WTC11 (cell line): Measurements from ENCODE around the gene RTF2. TPM values are rescaled to one million over a fixed set of nuclear protein-coding genes. Genes with fewer than 3 reads are reported as not detected.

ENCODE experiments used
- ATAC-seq: fragments of 200-7000 bp; cut with Tn5 transposase; 2 replicates; pipeline ENCODE4 v1.10.0; 2021; ENCODE audit warnings: mild to moderate bottlenecking, moderate library complexity
- CTCF ChIA-PET: fragments of 300-600 bp; sonication (Branson Sonifier 250); formaldehyde crosslinking; loops from one replicate; lab custom pipeline; 2021; ENCODE audit warnings: antibody characterized with exemption; lab: Charles Lee
- POLR2A ChIA-PET: fragments of 350-600 bp; sonication (Branson Sonifier 250); formaldehyde crosslinking; loops from one replicate; lab custom pipeline; 2021; ENCODE audit warnings: antibody characterized with exemption; lab: Charles Lee
- DNase-seq: peaks from one replicate; pipeline ENCODE4 v3.0.0; 2021; ENCODE audit warnings: low spot score
- H3K27ac Mint-ChIP-seq: 2 replicates; pipeline ENCODE4 v1.8.0; 2021; ENCODE audit warnings: mixed read lengths
- H3K27me3 Mint-ChIP-seq: 2 replicates; pipeline ENCODE4 v1.8.0; 2021; ENCODE audit warnings: low read depth, mild to moderate bottlenecking, moderate library complexity, mixed read lengths
- H3K36me3 Mint-ChIP-seq: 2 replicates; pipeline ENCODE4 v1.8.0; 2021; ENCODE audit warnings: mixed read lengths
- H3K4me1 Mint-ChIP-seq: 2 replicates; pipeline ENCODE4 v1.8.0; 2022; ENCODE audit warnings: mixed read lengths
- H3K4me3 Mint-ChIP-seq: 2 replicates; pipeline ENCODE4 v1.8.0; 2021; ENCODE audit warnings: mild to moderate bottlenecking, moderate library complexity, mixed read lengths
- H3K9me3 Mint-ChIP-seq: 2 replicates; pipeline ENCODE4 v1.8.0; 2021; ENCODE audit warnings: mixed read lengths
- GRHL2 ChIP-seq: fragments of 250-450 bp; sonication (Bioruptor Pico); IDR thresholded peaks from 2 replicates; pipeline ENCODE4 v1.8.0; 2022; ENCODE audit warnings: mild to moderate bottlenecking, moderate library complexity; ENCODE audit not compliant: insufficient replicate concordance, severe bottlenecking
- GTF2I ChIP-seq: fragments of 250-450 bp; sonication (Bioruptor Pico); conservative IDR thresholded peaks from 2 replicates; pipeline ENCODE4 v1.4.0; 2021; ENCODE audit warnings: mild to moderate bottlenecking
- NFATC4 ChIP-seq: fragments of 250-450 bp; sonication (Bioruptor Pico); IDR thresholded peaks from 2 replicates; pipeline ENCODE4 v1.9.0; 2021; ENCODE audit warnings: mild to moderate bottlenecking
- NFE2L1 ChIP-seq: sonication (generic); formaldehyde crosslinking; IDR thresholded peaks from 2 replicates; pipeline ENCODE4 v1.8.1; 2023; ENCODE audit warnings: missing genetic modification reagents
- NR1H2 ChIP-seq: sonication (generic); formaldehyde crosslinking; IDR thresholded peaks from 2 replicates; pipeline ENCODE4 v1.9.0; 2021; ENCODE audit warnings: mild to moderate bottlenecking, moderate library complexity, missing genetic modification reagents
- NR2C2 ChIP-seq: sonication (generic); formaldehyde crosslinking; IDR thresholded peaks from 2 replicates; pipeline ENCODE4 v1.8.0; 2022; ENCODE audit warnings: mild to moderate bottlenecking, missing genetic modification reagents
- NR3C1 ChIP-seq: sonication (generic); formaldehyde crosslinking; conservative IDR thresholded peaks from 2 replicates; pipeline ENCODE4 v1.8.1; 2023; ENCODE audit warnings: low read depth, mild to moderate bottlenecking, missing genetic modification reagents
- SMAD4 ChIP-seq: sonication (generic); formaldehyde crosslinking; IDR thresholded peaks from 2 replicates; pipeline ENCODE4 v1.8.0; 2022; ENCODE audit warnings: mild to moderate bottlenecking, missing genetic modification reagents
- TCF7 ChIP-seq: sonication (generic); formaldehyde crosslinking; IDR thresholded peaks from 2 replicates; pipeline ENCODE4 v1.8.0; 2022; ENCODE audit warnings: mild to moderate bottlenecking, low read depth, missing genetic modification reagents, moderate library complexity
- TEAD4 ChIP-seq: sonication (generic); formaldehyde crosslinking; IDR thresholded peaks from 2 replicates; pipeline ENCODE4 v1.8.0; 2022; ENCODE audit warnings: mild to moderate bottlenecking, missing genetic modification reagents
- ZNF121 ChIP-seq: sonication (generic); formaldehyde crosslinking; IDR thresholded peaks from 2 replicates; pipeline ENCODE4 v1.8.0; 2023; ENCODE audit warnings: missing genetic modification reagents
- ZNF219 ChIP-seq: sonication (generic); formaldehyde crosslinking; IDR thresholded peaks from 2 replicates; pipeline ENCODE4 v1.8.0; 2023; ENCODE audit warnings: missing genetic modification reagents, mild to moderate bottlenecking, borderline replicate concordance
- ZNF396 ChIP-seq: fragments of 250-450 bp; sonication (Bioruptor Pico); IDR thresholded peaks from 2 replicates; pipeline ENCODE4 v1.8.0; 2021; ENCODE audit warnings: mild to moderate bottlenecking, moderate library complexity, borderline replicate concordance
- ZNF416 ChIP-seq: fragments of 250-450 bp; sonication (Bioruptor Pico); IDR thresholded peaks from 2 replicates; pipeline ENCODE4 v1.9.0; 2021; ENCODE audit warnings: mild to moderate bottlenecking, inconsistent platforms
- total RNA-seq: library from RNA; stranded (reverse); gene quantifications from 3 replicates; pipeline ENCODE4 v1.2.3, GENCODE V29; 2021
- TF ChIP-seq, protein P1 (sequence below): sonication (generic); formaldehyde crosslinking; IDR thresholded peaks from 2 replicates; pipeline ENCODE4 v1.8.0; 2023; ENCODE audit warnings: missing genetic modification reagents, mild to moderate bottlenecking, borderline replicate concordance
- TF ChIP-seq, protein P2 (sequence below): fragments of 250-450 bp; sonication (Bioruptor Pico); IDR thresholded peaks from 2 replicates; pipeline ENCODE4 v1.9.0; 2021; ENCODE audit warnings: mild to moderate bottlenecking, borderline replicate concordance
- TF ChIP-seq, protein P3 (sequence below): sonication (generic); formaldehyde crosslinking; conservative IDR thresholded peaks from 2 replicates; pipeline ENCODE4 v1.8.1; 2023; ENCODE audit warnings: mild to moderate bottlenecking, low read depth, missing genetic modification reagents, moderate library complexity
- TF ChIP-seq, protein P4 (sequence below): sonication (generic); formaldehyde crosslinking; IDR thresholded peaks from 2 replicates; pipeline ENCODE4 v1.8.1; 2023; ENCODE audit warnings: mild to moderate bottlenecking, missing genetic modification reagents, moderate library complexity
- TF ChIP-seq, protein P5 (sequence below): sonication (generic); formaldehyde crosslinking; conservative IDR thresholded peaks from 2 replicates; pipeline ENCODE4 v1.8.1; 2022; ENCODE audit warnings: mild to moderate bottlenecking, missing genetic modification reagents
- TF ChIP-seq, protein P6 (sequence below): sonication (generic); formaldehyde crosslinking; IDR thresholded peaks from 2 replicates; pipeline ENCODE4 v1.8.0; 2022; ENCODE audit warnings: missing genetic modification reagents

The RTF2 gene
- total RNA-seq, 1 experiment from 2014 or later, result 46.3 TPM

DNA sequence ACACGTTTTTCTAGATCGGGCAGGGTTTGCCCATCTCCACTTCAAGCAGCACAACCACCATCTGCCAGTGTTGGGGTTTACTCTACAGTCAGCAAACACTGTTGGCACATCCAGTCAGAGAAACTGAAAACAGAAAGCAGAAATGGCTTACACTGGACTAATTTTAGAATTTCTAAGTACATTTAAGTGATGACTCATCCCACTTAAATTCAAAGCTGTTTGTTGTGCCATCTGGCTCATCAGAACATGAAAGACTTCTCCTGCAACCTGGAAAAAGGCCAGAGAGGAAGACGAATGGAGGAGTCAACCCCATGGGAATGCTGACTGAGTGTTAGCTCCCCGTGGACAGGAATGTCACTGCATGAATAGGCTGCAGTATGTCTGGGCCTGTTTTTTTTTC, 86.4 kb downstream of the RTF2 start:
- Mint-ChIP-seq H3K27ac (peak overlapping the region; percentile 9; the same call in 1 of the 2 replicates), H3K36me3 (no peaks in the 10 kb centered on the region), H3K27me3 (no peaks in the 10 kb centered on the region), H3K4me3 (no peak overlapping the region), H3K9me3 (no peaks in the 10 kb centered on the region), H3K4me1 (peaks cover 8% of the 10 kb centered on the region)
- ChIA-PET CTCF (no interaction called here), POLR2A (no interaction called here)
- no peak for DNase-seq
- TF ChIP-seq, protein P1, sequence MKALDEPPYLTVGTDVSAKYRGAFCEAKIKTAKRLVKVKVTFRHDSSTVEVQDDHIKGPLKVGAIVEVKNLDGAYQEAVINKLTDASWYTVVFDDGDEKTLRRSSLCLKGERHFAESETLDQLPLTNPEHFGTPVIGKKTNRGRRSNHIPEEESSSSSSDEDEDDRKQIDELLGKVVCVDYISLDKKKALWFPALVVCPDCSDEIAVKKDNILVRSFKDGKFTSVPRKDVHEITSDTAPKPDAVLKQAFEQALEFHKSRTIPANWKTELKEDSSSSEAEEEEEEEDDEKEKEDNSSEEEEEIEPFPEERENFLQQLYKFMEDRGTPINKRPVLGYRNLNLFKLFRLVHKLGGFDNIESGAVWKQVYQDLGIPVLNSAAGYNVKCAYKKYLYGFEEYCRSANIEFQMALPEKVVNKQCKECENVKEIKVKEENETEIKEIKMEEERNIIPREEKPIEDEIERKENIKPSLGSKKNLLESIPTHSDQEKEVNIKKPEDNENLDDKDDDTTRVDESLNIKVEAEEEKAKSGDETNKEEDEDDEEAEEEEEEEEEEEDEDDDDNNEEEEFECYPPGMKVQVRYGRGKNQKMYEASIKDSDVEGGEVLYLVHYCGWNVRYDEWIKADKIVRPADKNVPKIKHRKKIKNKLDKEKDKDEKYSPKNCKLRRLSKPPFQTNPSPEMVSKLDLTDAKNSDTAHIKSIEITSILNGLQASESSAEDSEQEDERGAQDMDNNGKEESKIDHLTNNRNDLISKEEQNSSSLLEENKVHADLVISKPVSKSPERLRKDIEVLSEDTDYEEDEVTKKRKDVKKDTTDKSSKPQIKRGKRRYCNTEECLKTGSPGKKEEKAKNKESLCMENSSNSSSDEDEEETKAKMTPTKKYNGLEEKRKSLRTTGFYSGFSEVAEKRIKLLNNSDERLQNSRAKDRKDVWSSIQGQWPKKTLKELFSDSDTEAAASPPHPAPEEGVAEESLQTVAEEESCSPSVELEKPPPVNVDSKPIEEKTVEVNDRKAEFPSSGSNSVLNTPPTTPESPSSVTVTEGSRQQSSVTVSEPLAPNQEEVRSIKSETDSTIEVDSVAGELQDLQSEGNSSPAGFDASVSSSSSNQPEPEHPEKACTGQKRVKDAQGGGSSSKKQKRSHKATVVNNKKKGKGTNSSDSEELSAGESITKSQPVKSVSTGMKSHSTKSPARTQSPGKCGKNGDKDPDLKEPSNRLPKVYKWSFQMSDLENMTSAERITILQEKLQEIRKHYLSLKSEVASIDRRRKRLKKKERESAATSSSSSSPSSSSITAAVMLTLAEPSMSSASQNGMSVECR (CRISPR knock-in tag), result no peak
- TF ChIP-seq, protein P2, sequence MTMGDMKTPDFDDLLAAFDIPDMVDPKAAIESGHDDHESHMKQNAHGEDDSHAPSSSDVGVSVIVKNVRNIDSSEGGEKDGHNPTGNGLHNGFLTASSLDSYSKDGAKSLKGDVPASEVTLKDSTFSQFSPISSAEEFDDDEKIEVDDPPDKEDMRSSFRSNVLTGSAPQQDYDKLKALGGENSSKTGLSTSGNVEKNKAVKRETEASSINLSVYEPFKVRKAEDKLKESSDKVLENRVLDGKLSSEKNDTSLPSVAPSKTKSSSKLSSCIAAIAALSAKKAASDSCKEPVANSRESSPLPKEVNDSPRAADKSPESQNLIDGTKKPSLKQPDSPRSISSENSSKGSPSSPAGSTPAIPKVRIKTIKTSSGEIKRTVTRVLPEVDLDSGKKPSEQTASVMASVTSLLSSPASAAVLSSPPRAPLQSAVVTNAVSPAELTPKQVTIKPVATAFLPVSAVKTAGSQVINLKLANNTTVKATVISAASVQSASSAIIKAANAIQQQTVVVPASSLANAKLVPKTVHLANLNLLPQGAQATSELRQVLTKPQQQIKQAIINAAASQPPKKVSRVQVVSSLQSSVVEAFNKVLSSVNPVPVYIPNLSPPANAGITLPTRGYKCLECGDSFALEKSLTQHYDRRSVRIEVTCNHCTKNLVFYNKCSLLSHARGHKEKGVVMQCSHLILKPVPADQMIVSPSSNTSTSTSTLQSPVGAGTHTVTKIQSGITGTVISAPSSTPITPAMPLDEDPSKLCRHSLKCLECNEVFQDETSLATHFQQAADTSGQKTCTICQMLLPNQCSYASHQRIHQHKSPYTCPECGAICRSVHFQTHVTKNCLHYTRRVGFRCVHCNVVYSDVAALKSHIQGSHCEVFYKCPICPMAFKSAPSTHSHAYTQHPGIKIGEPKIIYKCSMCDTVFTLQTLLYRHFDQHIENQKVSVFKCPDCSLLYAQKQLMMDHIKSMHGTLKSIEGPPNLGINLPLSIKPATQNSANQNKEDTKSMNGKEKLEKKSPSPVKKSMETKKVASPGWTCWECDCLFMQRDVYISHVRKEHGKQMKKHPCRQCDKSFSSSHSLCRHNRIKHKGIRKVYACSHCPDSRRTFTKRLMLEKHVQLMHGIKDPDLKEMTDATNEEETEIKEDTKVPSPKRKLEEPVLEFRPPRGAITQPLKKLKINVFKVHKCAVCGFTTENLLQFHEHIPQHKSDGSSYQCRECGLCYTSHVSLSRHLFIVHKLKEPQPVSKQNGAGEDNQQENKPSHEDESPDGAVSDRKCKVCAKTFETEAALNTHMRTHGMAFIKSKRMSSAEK (CRISPR knock-in tag), result no peak
- TF ChIP-seq NFATC4 (CRISPR knock-in tag) (no peak), GRHL2 (CRISPR knock-in tag) (no peak)
- TF ChIP-seq, protein P3, sequence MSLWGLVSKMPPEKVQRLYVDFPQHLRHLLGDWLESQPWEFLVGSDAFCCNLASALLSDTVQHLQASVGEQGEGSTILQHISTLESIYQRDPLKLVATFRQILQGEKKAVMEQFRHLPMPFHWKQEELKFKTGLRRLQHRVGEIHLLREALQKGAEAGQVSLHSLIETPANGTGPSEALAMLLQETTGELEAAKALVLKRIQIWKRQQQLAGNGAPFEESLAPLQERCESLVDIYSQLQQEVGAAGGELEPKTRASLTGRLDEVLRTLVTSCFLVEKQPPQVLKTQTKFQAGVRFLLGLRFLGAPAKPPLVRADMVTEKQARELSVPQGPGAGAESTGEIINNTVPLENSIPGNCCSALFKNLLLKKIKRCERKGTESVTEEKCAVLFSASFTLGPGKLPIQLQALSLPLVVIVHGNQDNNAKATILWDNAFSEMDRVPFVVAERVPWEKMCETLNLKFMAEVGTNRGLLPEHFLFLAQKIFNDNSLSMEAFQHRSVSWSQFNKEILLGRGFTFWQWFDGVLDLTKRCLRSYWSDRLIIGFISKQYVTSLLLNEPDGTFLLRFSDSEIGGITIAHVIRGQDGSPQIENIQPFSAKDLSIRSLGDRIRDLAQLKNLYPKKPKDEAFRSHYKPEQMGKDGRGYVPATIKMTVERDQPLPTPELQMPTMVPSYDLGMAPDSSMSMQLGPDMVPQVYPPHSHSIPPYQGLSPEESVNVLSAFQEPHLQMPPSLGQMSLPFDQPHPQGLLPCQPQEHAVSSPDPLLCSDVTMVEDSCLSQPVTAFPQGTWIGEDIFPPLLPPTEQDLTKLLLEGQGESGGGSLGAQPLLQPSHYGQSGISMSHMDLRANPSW (CRISPR knock-in tag), result no peak
- peak; percentile 73 for ATAC-seq

DNA sequence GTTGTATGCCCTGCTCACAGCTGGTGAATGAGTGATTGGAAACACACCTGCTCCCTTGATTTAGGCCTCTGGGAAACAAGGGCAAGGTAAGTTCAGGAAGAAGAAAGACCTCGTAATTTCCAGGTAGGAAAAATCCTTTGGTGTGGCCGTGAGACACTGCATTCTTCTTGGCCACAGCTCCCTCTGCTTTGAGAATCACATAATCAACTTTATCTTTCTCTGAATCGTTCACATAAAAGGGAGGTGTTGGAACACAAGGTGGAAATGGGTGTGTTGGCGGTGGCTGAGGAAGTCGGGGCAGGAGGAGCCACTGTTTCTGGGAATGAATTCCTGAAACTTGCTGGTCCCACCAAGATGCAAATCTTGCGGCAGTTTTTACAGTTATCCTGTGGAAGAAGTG, 90.5 kb downstream of the RTF2 start:
- Mint-ChIP-seq H3K27me3 (no peaks in the 10 kb centered on the region), H3K36me3 (no peaks in the 10 kb centered on the region), H3K9me3 (no peaks in the 10 kb centered on the region), H3K4me1 (peaks cover 8% of the 10 kb centered on the region), H3K4me3 (no peak overlapping the region), H3K27ac (0 out of 2 replicates have a peak overlapping the region, but pooled peaks have one; percentile 34)
- CTCF ChIA-PET, result interaction anchor here (0.8 kb wide), 1 partner anchor 8 kb away, joined by 7 read pairs; no protein-coding TSS in a partner anchor
- ATAC-seq (no peak), DNase-seq (no peak)
- POLR2A ChIA-PET, result no interaction called here
- TF ChIP-seq TEAD4 (no peak), GTF2I (CRISPR knock-in tag) (no peak), NR3C1 (CRISPR knock-in tag) (no peak), NFE2L1 (CRISPR knock-in tag) (no peak), TCF7 (no peak), ZNF416 (CRISPR knock-in tag) (no peak), NR2C2 (no peak), NR1H2 (CRISPR knock-in tag) (no peak), ZNF219 (CRISPR knock-in tag) (no peak), ZNF121 (CRISPR knock-in tag) (no peak), ZNF396 (CRISPR knock-in tag) (no peak), SMAD4 (CRISPR knock-in tag) (no peak)
- TF ChIP-seq, protein P4, sequence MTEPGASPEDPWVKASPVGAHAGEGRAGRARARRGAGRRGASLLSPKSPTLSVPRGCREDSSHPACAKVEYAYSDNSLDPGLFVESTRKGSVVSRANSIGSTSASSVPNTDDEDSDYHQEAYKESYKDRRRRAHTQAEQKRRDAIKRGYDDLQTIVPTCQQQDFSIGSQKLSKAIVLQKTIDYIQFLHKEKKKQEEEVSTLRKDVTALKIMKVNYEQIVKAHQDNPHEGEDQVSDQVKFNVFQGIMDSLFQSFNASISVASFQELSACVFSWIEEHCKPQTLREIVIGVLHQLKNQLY (CRISPR knock-in tag), result no peak
- TF ChIP-seq, protein P5, sequence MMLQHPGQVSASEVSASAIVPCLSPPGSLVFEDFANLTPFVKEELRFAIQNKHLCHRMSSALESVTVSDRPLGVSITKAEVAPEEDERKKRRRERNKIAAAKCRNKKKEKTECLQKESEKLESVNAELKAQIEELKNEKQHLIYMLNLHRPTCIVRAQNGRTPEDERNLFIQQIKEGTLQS (CRISPR knock-in tag), result no peak
- TF ChIP-seq, protein P6, sequence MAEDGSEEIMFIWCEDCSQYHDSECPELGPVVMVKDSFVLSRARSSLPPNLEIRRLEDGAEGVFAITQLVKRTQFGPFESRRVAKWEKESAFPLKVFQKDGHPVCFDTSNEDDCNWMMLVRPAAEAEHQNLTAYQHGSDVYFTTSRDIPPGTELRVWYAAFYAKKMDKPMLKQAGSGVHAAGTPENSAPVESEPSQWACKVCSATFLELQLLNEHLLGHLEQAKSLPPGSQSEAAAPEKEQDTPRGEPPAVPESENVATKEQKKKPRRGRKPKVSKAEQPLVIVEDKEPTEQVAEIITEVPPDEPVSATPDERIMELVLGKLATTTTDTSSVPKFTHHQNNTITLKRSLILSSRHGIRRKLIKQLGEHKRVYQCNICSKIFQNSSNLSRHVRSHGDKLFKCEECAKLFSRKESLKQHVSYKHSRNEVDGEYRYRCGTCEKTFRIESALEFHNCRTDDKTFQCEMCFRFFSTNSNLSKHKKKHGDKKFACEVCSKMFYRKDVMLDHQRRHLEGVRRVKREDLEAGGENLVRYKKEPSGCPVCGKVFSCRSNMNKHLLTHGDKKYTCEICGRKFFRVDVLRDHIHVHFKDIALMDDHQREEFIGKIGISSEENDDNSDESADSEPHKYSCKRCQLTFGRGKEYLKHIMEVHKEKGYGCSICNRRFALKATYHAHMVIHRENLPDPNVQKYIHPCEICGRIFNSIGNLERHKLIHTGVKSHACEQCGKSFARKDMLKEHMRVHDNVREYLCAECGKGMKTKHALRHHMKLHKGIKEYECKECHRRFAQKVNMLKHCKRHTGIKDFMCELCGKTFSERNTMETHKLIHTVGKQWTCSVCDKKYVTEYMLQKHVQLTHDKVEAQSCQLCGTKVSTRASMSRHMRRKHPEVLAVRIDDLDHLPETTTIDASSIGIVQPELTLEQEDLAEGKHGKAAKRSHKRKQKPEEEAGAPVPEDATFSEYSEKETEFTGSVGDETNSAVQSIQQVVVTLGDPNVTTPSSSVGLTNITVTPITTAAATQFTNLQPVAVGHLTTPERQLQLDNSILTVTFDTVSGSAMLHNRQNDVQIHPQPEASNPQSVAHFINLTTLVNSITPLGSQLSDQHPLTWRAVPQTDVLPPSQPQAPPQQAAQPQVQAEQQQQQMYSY (CRISPR knock-in tag), result no peak
